WERI-Rb-1 (cell line): ENCODE measurements around the gene JPH2.

Experiments used
- DNase-seq: peaks from one replicate; pipeline ENCODE4 v3.0.0-alpha.2; 2020
- H3K27ac ChIP-seq: fragments of 250-450 bp; sonication (Bioruptor Pico); 2 replicates; pipeline ENCODE4 v1.5.1; 2020; ENCODE audit warnings: mild to moderate bottlenecking, moderate library complexity
- H3K27me3 ChIP-seq: fragments of 250-450 bp; sonication (Bioruptor Pico); 2 replicates; pipeline ENCODE4 v1.5.1; 2021; ENCODE audit warnings: mild to moderate bottlenecking, low read depth, moderate library complexity; ENCODE audit not compliant: insufficient read depth, severe bottlenecking
- H3K36me3 ChIP-seq: fragments of 250-450 bp; sonication (Bioruptor Pico); 2 replicates; pipeline ENCODE4 v1.5.1; 2020; ENCODE audit warnings: mild to moderate bottlenecking, moderate library complexity
- H3K4me3 ChIP-seq: 2 replicates; pipeline ENCODE4 v1.5.1; 2011; ENCODE audit warnings: low read depth, mild to moderate bottlenecking, control low read depth, low read length
- H3K9me3 ChIP-seq: fragments of 250-450 bp; sonication (Bioruptor Pico); 2 replicates; pipeline ENCODE4 v1.5.1; 2021; ENCODE audit warnings: mild to moderate bottlenecking, moderate library complexity; ENCODE audit not compliant: severe bottlenecking
- TF ChIP-seq, protein P1 (sequence below): IDR thresholded peaks from 2 replicates; pipeline ENCODE4 v1.5.1; 2011; ENCODE audit warnings: low read depth, mild to moderate bottlenecking, control low read depth, inconsistent platforms, low read length

Gene JPH2

DNA sequence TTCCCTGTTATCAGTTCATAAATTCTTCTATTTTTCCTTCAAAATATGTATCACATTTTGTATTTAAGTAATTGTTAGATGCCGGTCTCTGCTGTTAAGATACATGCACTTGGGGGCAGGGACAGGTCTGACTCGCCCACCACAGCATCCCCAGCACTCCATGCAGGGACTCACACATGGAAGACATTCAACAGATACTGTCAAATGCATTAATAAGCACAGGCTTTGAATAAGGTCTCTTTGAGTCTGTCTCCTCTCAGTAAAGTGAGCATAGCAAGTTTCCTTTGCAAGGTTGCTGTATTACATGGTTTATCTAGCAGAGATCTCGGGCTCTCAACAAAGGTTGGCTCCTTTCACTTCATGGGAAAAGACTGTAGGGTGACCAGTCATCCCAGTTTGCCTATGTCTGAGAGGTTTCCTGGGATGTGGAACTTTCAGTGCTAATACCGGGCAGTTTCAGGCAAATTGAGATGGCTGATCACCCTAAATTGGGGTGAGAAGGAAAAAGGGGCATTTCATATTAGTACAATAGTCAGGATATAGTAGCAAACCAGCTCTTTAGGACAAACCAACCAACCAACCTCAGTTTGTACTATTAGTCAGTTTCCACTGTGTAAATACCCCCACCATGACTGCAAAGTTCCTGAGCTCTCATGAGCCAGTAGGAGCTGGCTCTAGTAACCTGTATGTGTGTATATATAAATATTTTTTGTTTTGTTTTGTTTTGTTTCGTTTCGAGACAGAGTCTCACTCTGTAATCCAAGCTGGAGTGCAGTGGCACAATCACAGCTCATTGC lies 15.0 kb downstream of the JPH2 start:
- H3K36me3 ChIP-seq, result no peaks in the 10 kb centered on the region
- TF ChIP-seq, protein P1, sequence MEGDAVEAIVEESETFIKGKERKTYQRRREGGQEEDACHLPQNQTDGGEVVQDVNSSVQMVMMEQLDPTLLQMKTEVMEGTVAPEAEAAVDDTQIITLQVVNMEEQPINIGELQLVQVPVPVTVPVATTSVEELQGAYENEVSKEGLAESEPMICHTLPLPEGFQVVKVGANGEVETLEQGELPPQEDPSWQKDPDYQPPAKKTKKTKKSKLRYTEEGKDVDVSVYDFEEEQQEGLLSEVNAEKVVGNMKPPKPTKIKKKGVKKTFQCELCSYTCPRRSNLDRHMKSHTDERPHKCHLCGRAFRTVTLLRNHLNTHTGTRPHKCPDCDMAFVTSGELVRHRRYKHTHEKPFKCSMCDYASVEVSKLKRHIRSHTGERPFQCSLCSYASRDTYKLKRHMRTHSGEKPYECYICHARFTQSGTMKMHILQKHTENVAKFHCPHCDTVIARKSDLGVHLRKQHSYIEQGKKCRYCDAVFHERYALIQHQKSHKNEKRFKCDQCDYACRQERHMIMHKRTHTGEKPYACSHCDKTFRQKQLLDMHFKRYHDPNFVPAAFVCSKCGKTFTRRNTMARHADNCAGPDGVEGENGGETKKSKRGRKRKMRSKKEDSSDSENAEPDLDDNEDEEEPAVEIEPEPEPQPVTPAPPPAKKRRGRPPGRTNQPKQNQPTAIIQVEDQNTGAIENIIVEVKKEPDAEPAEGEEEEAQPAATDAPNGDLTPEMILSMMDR, result no peak
- H3K4me3 ChIP-seq, result no peak overlapping the region
- no peaks in the 10 kb centered on the region for H3K9me3 ChIP-seq
- H3K27me3 ChIP-seq, result no peaks in the 10 kb centered on the region
- no peak for DNase-seq
- H3K27ac ChIP-seq, result no peak overlapping the region

DNA sequence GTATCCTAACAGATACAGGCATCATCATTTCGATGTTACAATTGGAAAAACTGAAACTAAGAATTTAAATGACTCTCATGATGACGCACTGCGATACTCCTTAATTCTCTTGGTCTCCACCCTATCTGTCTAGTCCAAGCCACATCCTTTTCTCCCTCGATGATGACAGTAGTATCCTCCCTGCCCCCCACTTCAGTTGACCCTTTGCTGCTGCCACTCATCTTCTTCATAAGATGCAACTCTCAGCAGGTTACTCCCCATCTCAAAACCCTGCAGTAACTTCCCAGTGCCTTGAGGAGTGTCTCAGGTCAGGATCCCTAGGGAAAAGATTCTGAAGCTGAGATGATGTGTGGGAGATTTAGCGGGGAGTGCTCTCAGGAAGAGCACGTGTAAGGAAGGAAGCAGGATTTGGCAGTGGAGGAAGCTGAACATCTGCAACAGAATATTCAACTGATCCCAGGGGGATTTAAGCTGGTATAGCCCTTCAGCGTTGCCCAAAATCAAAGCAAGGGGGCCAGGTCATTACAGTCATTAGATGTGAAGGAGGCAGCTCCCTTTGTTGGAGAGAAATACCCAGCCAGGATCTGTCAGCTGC lies 16.1 kb downstream of the JPH2 start:
- Histone ChIP-seq H3K36me3 (no peaks in the 10 kb centered on the region), H3K27ac (no peak overlapping the region), H3K27me3 (no peaks in the 10 kb centered on the region), H3K9me3 (no peaks in the 10 kb centered on the region), H3K4me3 (no peak overlapping the region)
- TF ChIP-seq, protein P1, result no peak
- no peak for DNase-seq

DNA sequence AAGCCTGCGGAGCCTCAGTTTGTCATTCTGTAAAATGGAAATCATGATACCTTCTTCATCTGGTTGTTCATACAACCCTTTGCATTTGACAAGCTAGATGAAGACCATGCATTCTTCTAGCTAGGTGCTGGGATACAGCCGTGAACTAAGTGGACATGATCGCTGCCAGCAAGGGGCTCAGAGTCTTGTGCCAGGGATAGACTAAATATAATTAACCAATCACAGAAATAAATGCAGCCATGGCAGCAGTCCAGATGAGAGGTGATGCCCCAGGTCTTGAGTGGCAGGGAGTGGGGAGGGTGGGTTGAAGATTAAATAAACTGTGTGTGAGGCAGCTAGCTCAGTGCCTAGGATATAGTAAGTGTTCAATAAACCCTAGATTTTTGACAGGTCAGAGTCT lies 19.3 kb downstream of the JPH2 start:
- TF ChIP-seq, protein P1, result no peak
- Histone ChIP-seq H3K4me3 (no peak overlapping the region), H3K9me3 (no peaks in the 10 kb centered on the region), H3K36me3 (no peaks in the 10 kb centered on the region), H3K27me3 (no peaks in the 10 kb centered on the region), H3K27ac (no peak overlapping the region)
- no peak for DNase-seq

DNA sequence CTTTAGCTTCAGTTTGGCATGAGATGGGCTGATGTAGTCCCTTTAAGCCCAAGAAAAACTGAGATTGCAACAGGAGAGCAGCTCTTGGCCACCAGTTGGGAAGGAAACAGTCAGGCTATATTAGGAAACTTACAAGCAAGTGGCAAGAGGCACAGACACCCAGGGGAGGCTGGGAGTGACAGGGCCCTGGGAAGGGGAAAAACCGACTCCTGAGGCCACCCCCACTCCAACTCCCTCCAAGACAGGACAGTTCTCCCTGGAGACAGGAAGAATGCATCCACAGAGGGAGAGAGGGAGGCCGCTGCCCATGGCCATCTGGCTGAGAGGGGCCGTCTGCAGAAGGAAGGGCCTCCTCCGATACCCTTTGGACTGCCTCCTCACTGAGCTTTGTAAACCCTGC lies 20.5 kb downstream of the JPH2 start:
- Histone ChIP-seq H3K9me3 (no peaks in the 10 kb centered on the region), H3K36me3 (no peaks in the 10 kb centered on the region), H3K4me3 (no peak overlapping the region), H3K27me3 (no peaks in the 10 kb centered on the region), H3K27ac (no peak overlapping the region)
- TF ChIP-seq, protein P1, result no peak
- no peak for DNase-seq

DNA sequence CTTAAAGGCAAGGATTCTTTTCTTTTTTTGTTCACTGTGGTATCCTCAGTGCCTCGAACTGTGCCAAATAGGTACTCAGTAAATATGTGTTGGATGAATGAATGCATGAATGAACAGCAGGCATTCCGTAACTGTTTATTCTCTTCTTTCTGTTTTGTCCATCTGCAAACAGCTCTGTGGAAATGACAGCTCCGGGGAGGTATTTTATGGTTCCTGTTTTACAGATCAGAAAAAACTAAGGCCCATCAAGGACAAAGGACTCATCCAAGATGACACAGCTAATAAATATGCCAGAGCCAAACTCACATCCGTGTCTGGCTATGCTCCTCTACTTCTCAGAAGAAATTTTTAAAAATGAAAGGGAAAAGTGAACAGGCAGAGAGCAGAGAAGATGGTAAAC lies 21.0 kb downstream of the JPH2 start:
- DNase-seq, result no peak

More for the DNA sequence above, 21.0 kb downstream of the JPH2 start:
- Histone ChIP-seq H3K4me3 (no peak overlapping the region), H3K27me3 (no peaks in the 10 kb centered on the region), H3K36me3 (no peaks in the 10 kb centered on the region), H3K9me3 (no peaks in the 10 kb centered on the region), H3K27ac (no peak overlapping the region)
- TF ChIP-seq, protein P1, result no peak
